Endothelial cell (in vitro differentiated cells): ENCODE measurements around the gene ESRP2. TPM values are rescaled to one million over a fixed set of nuclear protein-coding genes. Genes with fewer than 3 reads are reported as not detected.
A peak's percentile ranks its signal among the peaks of the same experiment; 100 is the strongest.

Experiments
- DNase-seq: peaks from one replicate; pipeline ENCODE4 v3.0.0; 2021; ENCODE audit warnings: low spot score
- H3K27ac Mint-ChIP-seq: one replicate; pipeline ENCODE4 v1.8.0; 2021; ENCODE audit warnings: mixed read lengths, inconsistent platforms; ENCODE audit not compliant: unreplicated experiment
- H3K27me3 Mint-ChIP-seq: one replicate; pipeline ENCODE4 v1.8.0; 2021; ENCODE audit warnings: mild to moderate bottlenecking, moderate library complexity, mixed read lengths, inconsistent platforms; ENCODE audit not compliant: unreplicated experiment
- H3K36me3 Mint-ChIP-seq: one replicate; pipeline ENCODE4 v1.8.0; 2021; ENCODE audit warnings: mild to moderate bottlenecking, low read depth, mixed read lengths, inconsistent platforms; ENCODE audit not compliant: unreplicated experiment
- H3K4me1 Mint-ChIP-seq: one replicate; pipeline ENCODE4 v1.8.0; 2021; ENCODE audit warnings: mild to moderate bottlenecking, mixed read lengths, inconsistent platforms; ENCODE audit not compliant: unreplicated experiment
- H3K4me3 Mint-ChIP-seq: one replicate; pipeline ENCODE4 v1.8.0; 2021; ENCODE audit warnings: mild to moderate bottlenecking, mixed read lengths, inconsistent platforms; ENCODE audit not compliant: unreplicated experiment
- H3K9me3 Mint-ChIP-seq: one replicate; pipeline ENCODE4 v1.8.0; 2021; ENCODE audit warnings: mixed read lengths, inconsistent platforms; ENCODE audit not compliant: unreplicated experiment
- total RNA-seq: library from RNA; stranded (reverse); fragmentation: NEBNext Ultra II Directional; extraction: Animal tissue kit (Norgen Biotek cat#: 25700); gene quantifications from one replicate; pipeline ENCODE4 v1.2.1, GENCODE V29; 2021; ENCODE audit not compliant: unreplicated experiment
- TF ChIP-seq, protein P1 (sequence below): fragments of 200-600 bp; sonication (generic); IDR thresholded peaks from one replicate; pipeline ENCODE4 v1.5.0; 2021; ENCODE audit warnings: antibody characterized with exemption; ENCODE audit not compliant: unreplicated experiment

The ESRP2 gene
- total RNA-seq, 1 donor from 2014 or later = 0.64 TPM

DNA sequence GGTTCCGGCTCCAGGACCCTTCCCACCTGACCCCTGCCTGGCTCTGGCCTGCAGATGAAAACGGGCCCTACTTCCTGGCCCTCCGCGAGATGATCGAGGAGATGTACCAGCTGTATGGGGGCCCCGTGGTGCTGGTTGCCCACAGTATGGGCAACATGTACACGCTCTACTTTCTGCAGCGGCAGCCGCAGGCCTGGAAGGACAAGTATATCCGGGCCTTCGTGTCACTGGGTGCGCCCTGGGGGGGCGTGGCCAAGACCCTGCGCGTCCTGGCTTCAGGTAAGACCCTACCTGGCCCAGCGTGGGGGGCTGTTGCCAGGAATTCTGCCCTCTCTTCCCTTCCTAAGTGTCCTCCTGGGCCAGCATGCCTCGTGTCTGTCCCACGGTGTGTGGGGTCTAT, 19.8 kb upstream of the ESRP2 start:
- H3K4me3 Mint-ChIP-seq = no peak overlapping the region
- H3K9me3 Mint-ChIP-seq = no peaks in the 10 kb centered on the region
- peaks cover 9% of the 10 kb centered on the region for H3K27me3 Mint-ChIP-seq
- H3K36me3 Mint-ChIP-seq = peaks cover 12% of the 10 kb centered on the region
- no peak for DNase-seq
- TF ChIP-seq, protein P1, sequence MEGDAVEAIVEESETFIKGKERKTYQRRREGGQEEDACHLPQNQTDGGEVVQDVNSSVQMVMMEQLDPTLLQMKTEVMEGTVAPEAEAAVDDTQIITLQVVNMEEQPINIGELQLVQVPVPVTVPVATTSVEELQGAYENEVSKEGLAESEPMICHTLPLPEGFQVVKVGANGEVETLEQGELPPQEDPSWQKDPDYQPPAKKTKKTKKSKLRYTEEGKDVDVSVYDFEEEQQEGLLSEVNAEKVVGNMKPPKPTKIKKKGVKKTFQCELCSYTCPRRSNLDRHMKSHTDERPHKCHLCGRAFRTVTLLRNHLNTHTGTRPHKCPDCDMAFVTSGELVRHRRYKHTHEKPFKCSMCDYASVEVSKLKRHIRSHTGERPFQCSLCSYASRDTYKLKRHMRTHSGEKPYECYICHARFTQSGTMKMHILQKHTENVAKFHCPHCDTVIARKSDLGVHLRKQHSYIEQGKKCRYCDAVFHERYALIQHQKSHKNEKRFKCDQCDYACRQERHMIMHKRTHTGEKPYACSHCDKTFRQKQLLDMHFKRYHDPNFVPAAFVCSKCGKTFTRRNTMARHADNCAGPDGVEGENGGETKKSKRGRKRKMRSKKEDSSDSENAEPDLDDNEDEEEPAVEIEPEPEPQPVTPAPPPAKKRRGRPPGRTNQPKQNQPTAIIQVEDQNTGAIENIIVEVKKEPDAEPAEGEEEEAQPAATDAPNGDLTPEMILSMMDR = no peak
- no peak overlapping the region for H3K27ac Mint-ChIP-seq
- H3K4me1 Mint-ChIP-seq = peaks cover 4% of the 10 kb centered on the region

DNA sequence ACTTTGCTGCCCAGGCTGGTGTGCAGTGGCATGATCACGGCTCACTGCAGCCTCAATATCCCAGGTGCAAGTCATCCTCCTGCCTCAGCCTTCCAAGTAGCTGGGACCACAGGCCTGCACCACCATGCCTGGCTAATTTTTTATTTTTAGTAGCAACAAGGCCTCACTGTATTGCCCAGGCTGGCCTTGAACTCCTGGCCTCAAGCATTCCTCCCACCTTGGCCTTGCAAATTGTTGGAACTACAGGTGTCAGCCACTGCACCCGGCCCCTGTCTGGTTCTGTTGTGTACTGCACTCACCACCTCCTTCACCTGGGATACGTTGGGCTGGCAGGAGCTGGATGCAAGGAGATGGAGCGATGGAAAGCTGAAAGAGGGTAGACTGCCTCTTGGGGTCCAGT, 17.8 kb upstream of the ESRP2 start:
- H3K4me1 Mint-ChIP-seq = peaks cover 4% of the 10 kb centered on the region
- TF ChIP-seq, protein P1 = no peak
- H3K4me3 Mint-ChIP-seq = no peak overlapping the region
- H3K9me3 Mint-ChIP-seq = no peaks in the 10 kb centered on the region
- peaks cover 12% of the 10 kb centered on the region for H3K36me3 Mint-ChIP-seq
- DNase-seq = no peak
- no peak overlapping the region for H3K27ac Mint-ChIP-seq
- H3K27me3 Mint-ChIP-seq = peaks cover 5% of the 10 kb centered on the region

DNA sequence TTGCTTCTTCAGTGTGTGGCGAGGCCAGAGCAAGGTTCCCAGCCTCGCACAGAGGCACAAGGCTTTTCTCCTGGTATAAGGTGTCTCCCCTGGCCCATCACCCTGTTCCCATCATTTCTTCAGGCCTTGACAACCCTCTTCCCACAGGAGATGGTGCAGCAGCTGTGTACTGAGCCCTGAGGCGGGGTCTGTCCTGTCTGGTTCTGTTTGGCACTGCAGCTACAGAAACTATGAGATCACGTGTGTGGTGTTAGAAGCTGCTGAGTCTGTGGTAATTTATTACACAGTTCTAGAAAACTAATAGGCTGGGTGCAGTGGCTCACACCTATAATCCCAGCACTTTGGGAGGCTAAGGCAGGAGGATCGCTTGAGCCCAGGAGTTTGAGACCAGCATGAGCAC, 16.5 kb upstream of the ESRP2 start:
- Mint-ChIP-seq H3K27ac (no peak overlapping the region), H3K4me1 (no peaks in the 10 kb centered on the region), H3K4me3 (no peak overlapping the region), H3K9me3 (no peaks in the 10 kb centered on the region), H3K36me3 (peaks cover 4% of the 10 kb centered on the region), H3K27me3 (peaks cover 4% of the 10 kb centered on the region)
- DNase-seq = no peak
- TF ChIP-seq, protein P1 = no peak

DNA sequence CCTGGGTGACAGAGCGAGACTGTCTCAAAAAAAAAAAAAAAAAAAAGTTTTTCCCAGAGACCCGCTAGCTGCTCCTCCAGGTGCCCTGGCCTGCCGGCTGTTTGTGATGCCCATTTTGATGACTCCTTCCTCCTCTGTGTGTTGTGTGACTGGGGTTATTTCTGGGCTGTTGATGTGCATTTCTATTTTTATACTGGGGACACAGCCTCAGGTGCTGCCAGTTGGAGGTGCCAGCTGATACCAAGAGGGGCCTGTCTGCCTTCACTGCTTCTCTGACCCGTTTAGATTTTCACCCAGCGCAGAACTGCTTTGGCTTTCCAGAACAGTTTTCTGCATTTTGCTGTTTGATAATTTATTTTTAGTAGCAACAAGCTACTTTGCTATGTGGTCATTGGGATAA, 15.9 kb upstream of the ESRP2 start:
- no peak for DNase-seq
- H3K27ac Mint-ChIP-seq = no peak overlapping the region
- TF ChIP-seq, protein P1 = no peak
- peaks cover 4% of the 10 kb centered on the region for H3K4me1 Mint-ChIP-seq
- peaks cover 4% of the 10 kb centered on the region for H3K27me3 Mint-ChIP-seq
- H3K4me3 Mint-ChIP-seq = no peak overlapping the region
- no peaks in the 10 kb centered on the region for H3K9me3 Mint-ChIP-seq
- H3K36me3 Mint-ChIP-seq = peaks cover 4% of the 10 kb centered on the region

DNA sequence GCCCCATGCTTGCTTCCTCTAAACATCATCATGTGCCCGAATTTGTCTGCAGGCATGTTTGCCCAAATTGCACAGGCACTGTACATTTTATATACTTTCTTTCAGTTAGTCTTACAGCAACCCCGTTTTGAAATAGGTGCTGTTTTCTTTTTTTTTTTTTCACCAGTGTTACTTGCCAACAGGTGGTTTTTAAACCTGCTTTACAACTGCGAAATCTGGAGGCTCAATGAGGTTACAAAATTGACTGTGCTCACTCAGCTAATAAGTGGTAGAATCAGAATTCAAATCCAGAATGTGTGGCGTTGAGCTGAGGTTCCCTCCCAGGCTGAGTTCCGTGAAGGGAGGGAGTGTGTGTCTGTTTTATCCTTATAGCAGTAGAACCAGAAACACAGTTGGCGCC, 15.0 kb upstream of the ESRP2 start:
- TF ChIP-seq, protein P1 = no peak
- no peak overlapping the region for H3K27ac Mint-ChIP-seq
- H3K27me3 Mint-ChIP-seq = peaks cover 6% of the 10 kb centered on the region
- no peaks in the 10 kb centered on the region for H3K9me3 Mint-ChIP-seq
- H3K4me1 Mint-ChIP-seq = peaks cover 11% of the 10 kb centered on the region
- peaks cover 10% of the 10 kb centered on the region for H3K36me3 Mint-ChIP-seq
- H3K4me3 Mint-ChIP-seq = peak overlapping the region; percentile 66
- no peak for DNase-seq
